ENCODE measurements around the gene OTUB2. TPM values are rescaled to one million over a fixed set of nuclear protein-coding genes. Genes with fewer than 3 reads are reported as not detected.

The OTUB2 gene
- total and polyA plus RNA-seq, 2 donors (not counting 3 experiments of a cell fraction or from before 2014, with no cell fraction given): 0.70 to 1.6 TPM

DNA sequence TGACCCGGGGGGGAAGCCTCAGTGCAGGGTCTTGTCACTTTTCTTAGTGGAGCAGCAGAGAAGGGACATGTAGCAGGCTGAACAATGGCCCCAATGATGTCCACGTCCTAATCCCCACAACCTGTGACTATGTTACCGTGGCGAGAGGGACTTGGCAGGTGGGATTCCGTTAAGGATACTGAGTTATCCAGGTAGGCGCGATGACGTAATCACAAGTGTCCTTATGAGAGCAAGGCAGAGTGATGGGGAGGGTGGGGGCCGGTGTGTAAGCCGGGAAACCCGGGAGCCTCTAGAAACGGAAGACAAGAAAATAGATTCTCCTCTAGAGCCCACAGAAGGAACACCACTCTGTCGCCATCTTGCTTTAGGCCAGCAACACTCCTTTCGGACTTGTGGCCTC is 4.4 kb downstream of the OTUB2 start:
- H3K4me1 ChIP-seq (ENCODE audit: control insufficient read depth, extremely low read depth, insufficient read depth, low read length): peaks cover 10% of the 10 kb centered on the region
- TF ChIP-seq GATA2 (IDR thresholded peaks at IDR 0.05; ENCODE audit: insufficient read depth, insufficient read length, low read depth, low read length) (no peak), POLR2AphosphoS5 (IDR thresholded peaks at IDR 0.05; ENCODE audit: insufficient read depth, low read depth, low read length) (no peak), MYC (IDR thresholded peaks at IDR 0.05; ENCODE audit: low read depth, low read length) (no peak)
- TF ChIP-seq, protein P1, sequence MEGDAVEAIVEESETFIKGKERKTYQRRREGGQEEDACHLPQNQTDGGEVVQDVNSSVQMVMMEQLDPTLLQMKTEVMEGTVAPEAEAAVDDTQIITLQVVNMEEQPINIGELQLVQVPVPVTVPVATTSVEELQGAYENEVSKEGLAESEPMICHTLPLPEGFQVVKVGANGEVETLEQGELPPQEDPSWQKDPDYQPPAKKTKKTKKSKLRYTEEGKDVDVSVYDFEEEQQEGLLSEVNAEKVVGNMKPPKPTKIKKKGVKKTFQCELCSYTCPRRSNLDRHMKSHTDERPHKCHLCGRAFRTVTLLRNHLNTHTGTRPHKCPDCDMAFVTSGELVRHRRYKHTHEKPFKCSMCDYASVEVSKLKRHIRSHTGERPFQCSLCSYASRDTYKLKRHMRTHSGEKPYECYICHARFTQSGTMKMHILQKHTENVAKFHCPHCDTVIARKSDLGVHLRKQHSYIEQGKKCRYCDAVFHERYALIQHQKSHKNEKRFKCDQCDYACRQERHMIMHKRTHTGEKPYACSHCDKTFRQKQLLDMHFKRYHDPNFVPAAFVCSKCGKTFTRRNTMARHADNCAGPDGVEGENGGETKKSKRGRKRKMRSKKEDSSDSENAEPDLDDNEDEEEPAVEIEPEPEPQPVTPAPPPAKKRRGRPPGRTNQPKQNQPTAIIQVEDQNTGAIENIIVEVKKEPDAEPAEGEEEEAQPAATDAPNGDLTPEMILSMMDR (IDR thresholded peaks at IDR 0.05; ENCODE audit: extremely low read depth in 1 of 2, insufficient read depth in 1 of 2, low read depth in 1 of 2, low read length in 2 of 2): no peak
- no TSS peak for BruUV-seq (replicated peaks)
- no peaks in the 10 kb centered on the region for H3K27me3 ChIP-seq (ENCODE audit: control insufficient read depth in 2 of 2, insufficient read depth in 2 of 2, low read length in 2 of 2)
- H3K36me3 ChIP-seq (ENCODE audit: control insufficient read depth in 2 of 2, extremely low read depth in 1 of 2, insufficient read depth in 2 of 2, low read length in 2 of 2): no peaks in the 10 kb centered on the region
- ChIA-PET CTCF (interaction anchor here (0.7 to 1.3 kb wide), 2 partner anchors 106 to 1492 kb away, joined by 3 to 5 read pairs; no protein-coding TSS in a partner anchor), POLR2A (no interaction called here)
- FAIRE-seq: no peak
- dilution Hi-C loops (cut with MboI; ENCODE audit: extremely low pct_ligation_motif_present, low sequenced_read_pairs) (no loop called here), intact Hi-C loops (cut with micrococcal nuclease) (no loop called here)
- no peak overlapping the region for H3K9ac ChIP-seq (replicated peaks; ENCODE audit: extremely low read depth, insufficient read depth, low read length)
- H3K4me3 ChIP-seq (replicated peaks in 1 of 3; ENCODE audit: insufficient read depth in 1 of 3, low read depth in 1 of 3, low read length in 3 of 3): no peak overlapping the region
- no peaks in the 10 kb centered on the region for H4K20me1 ChIP-seq (replicated peaks; ENCODE audit: control insufficient read depth, extremely low read depth, insufficient read depth, low read length)
- H3K4me2 ChIP-seq (ENCODE audit: insufficient read depth, low read length): no peak overlapping the region
- no peak for DNase-seq (ENCODE audit: low read depth, low spot score)
- no peaks in the 10 kb centered on the region for H3K9me3 ChIP-seq (replicated peaks; ENCODE audit: control insufficient read depth, insufficient read depth, low read length)
- H3K9me1 ChIP-seq (replicated peaks; ENCODE audit: control insufficient read depth, extremely low read depth, insufficient read depth, low read length): no peaks in the 10 kb centered on the region
- H2AFZ ChIP-seq (ENCODE audit: low read depth, low read length): no peak overlapping the region
- H3K27ac ChIP-seq (ENCODE audit: insufficient read depth, low read depth, low read length): no peak overlapping the region
- no peaks in the 10 kb centered on the region for H3K79me2 ChIP-seq (ENCODE audit: control insufficient read depth, insufficient read depth, low read length)

DNA sequence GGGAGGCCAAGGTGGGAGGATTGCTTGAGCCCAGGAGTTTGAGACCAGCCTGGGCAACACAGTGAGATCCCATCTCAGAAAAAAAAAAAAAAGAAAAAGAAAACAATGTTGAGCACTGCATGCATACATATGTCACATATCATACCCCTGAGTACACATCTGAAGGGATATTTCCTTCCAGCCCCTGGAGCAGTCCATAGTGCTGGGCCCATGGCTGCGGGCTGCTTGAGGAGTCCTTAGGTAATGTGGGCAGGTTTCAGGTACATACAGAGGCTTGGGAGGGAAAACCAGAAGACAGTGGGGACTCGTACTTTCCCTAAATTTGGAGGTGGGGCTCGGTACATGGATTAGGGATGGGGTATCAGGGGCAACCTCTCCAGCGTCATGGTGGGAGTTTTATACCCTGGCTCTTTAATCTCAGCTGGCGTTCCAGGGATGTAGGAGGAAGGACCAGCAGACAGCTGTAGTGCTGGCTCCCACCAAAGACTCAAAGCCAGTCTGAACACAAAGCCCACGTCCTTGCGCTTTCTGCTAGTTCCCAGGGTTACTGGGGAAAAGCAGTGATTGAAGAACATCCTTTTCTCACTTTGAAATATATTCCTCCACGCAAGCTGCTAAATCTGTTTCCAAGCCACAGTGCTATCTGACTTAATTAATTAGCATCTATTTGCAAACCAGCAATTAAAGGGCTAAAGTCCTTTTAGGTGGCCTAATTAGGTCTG is 5.2 kb downstream of the OTUB2 start:
- ChIA-PET CTCF (interaction anchor here (1.3 to 10.5 kb wide), 2 partner anchors 101 to 106 kb away, joined by 5 to 347 read pairs; no protein-coding TSS in a partner anchor), POLR2A (no interaction called here)
- no peaks in the 10 kb centered on the region for H3K9me3 ChIP-seq (replicated peaks; ENCODE audit: control insufficient read depth, insufficient read depth, low read length)
- no TSS peak for BruUV-seq (replicated peaks)
- no peak overlapping the region for H3K27ac ChIP-seq (ENCODE audit: insufficient read depth, low read depth, low read length)
- no peaks in the 10 kb centered on the region for H3K27me3 ChIP-seq (ENCODE audit: control insufficient read depth in 2 of 2, insufficient read depth in 2 of 2, low read length in 2 of 2)
- TF ChIP-seq, protein P2, sequence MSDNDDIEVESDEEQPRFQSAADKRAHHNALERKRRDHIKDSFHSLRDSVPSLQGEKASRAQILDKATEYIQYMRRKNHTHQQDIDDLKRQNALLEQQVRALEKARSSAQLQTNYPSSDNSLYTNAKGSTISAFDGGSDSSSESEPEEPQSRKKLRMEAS (IDR thresholded peaks at IDR 0.05; ENCODE audit: insufficient read depth, insufficient read length): no peak
- TF ChIP-seq, protein P1 (IDR thresholded peaks at IDR 0.05; ENCODE audit: extremely low read depth in 1 of 2, insufficient read depth in 1 of 2, low read depth in 1 of 2, low read length in 2 of 2): no peak
- TF ChIP-seq FOS (IDR thresholded peaks at IDR 0.05; ENCODE audit: borderline replicate concordance, insufficient read depth, low read length) (no peak), GATA2 (IDR thresholded peaks at IDR 0.05; ENCODE audit: insufficient read depth, insufficient read length, low read depth, low read length) (no peak), EZH2 (IDR thresholded peaks at IDR 0.05; ENCODE audit: borderline replicate concordance, low read depth, low read length, severe bottlenecking) (no peak), POLR2A (IDR thresholded peaks at IDR 0.05; ENCODE audit: low read depth, low read length) (no peak), MYC (IDR thresholded peaks at IDR 0.05; ENCODE audit: low read depth, low read length) (no peak), JUN (IDR thresholded peaks at IDR 0.05; ENCODE audit: borderline replicate concordance, insufficient read depth, insufficient read length, low read depth) (no peak), POLR2AphosphoS5 (IDR thresholded peaks at IDR 0.05; ENCODE audit: insufficient read depth, low read depth, low read length) (no peak)
- no peak overlapping the region for H2AFZ ChIP-seq (ENCODE audit: low read depth, low read length)
- no peaks in the 10 kb centered on the region for H3K36me3 ChIP-seq (ENCODE audit: control insufficient read depth in 2 of 2, extremely low read depth in 1 of 2, insufficient read depth in 2 of 2, low read length in 2 of 2)
- DNase-seq (ENCODE audit: low read depth, low spot score) (no peak), FAIRE-seq (no peak)
- intact Hi-C loops (cut with micrococcal nuclease) (no loop called here), dilution Hi-C loops (cut with MboI; ENCODE audit: extremely low pct_ligation_motif_present, low sequenced_read_pairs) (no loop called here)
- no peak overlapping the region for H3K4me2 ChIP-seq (ENCODE audit: insufficient read depth, low read length)
- no peak overlapping the region for H3K9ac ChIP-seq (replicated peaks; ENCODE audit: extremely low read depth, insufficient read depth, low read length)
- H4K20me1 ChIP-seq (replicated peaks; ENCODE audit: control insufficient read depth, extremely low read depth, insufficient read depth, low read length): no peaks in the 10 kb centered on the region
- H3K79me2 ChIP-seq (ENCODE audit: control insufficient read depth, insufficient read depth, low read length): no peaks in the 10 kb centered on the region
- H3K4me1 ChIP-seq (ENCODE audit: control insufficient read depth, extremely low read depth, insufficient read depth, low read length): peaks cover 10% of the 10 kb centered on the region
- no peaks in the 10 kb centered on the region for H3K9me1 ChIP-seq (replicated peaks; ENCODE audit: control insufficient read depth, extremely low read depth, insufficient read depth, low read length)
- no peak overlapping the region for H3K4me3 ChIP-seq (replicated peaks in 1 of 3; ENCODE audit: insufficient read depth in 1 of 3, low read depth in 1 of 3, low read length in 3 of 3)
